Activated T-cell treated with anti-CD3 and anti-CD28 coated beads, Interleukin-2, amount 50 U/mL, for 4 hours (primary cell): ENCODE data around the gene CNIH3. TPM values are rescaled to one million over a fixed set of nuclear protein-coding genes. Genes with fewer than 3 reads are reported as not detected.

Source experiments
- ATAC-seq, 2 donors: fragments of 200-7000 bp; cut with Tn5 transposase; one replicate each; pipeline ENCODE4 v1.10.0; 2021
- DNase-seq: peaks from one replicate; pipeline ENCODE4 v3.0.0-alpha.2; 2020
- H3K27me3 Mint-ChIP-seq: one replicate; pipeline ENCODE4 v1.8.0; 2021; ENCODE audit warnings: low read depth, mixed read lengths
- H3K36me3 Mint-ChIP-seq: one replicate; pipeline ENCODE4 v1.8.0; 2022; ENCODE audit warnings: mixed read lengths; ENCODE audit not compliant: insufficient read depth
- H3K4me1 Mint-ChIP-seq: one replicate; pipeline ENCODE4 v1.8.0; 2021; ENCODE audit warnings: low read depth, mixed read lengths
- H3K4me3 Mint-ChIP-seq: one replicate; pipeline ENCODE4 v1.8.0; 2021; ENCODE audit warnings: mild to moderate bottlenecking, moderate library complexity, mixed read lengths
- H3K9me3 Mint-ChIP-seq: one replicate; pipeline ENCODE4 v1.8.0; 2021; ENCODE audit warnings: mixed read lengths
- total RNA-seq, 3 donors: library from RNA; stranded (reverse); gene quantifications; one replicate each; pipeline ENCODE4 v1.2.1, GENCODE V29; 2021

CNIH3 gene
- total RNA-seq, 3 donors from 2014 or later = 0.66 to 1.1 (median 0.71) TPM

- Mint-ChIP-seq H3K36me3 (peaks cover 2% of the 10 kb centered on the region), H3K27me3 (peaks cover 18% of the 10 kb centered on the region), H3K4me3 (no peak overlapping the region), H3K9me3 (peaks cover 12% of the 10 kb centered on the region), H3K4me1 (peaks cover 31% of the 10 kb centered on the region)
- DNase-seq (no peak), ATAC-seq (peak; percentile 35 to 40)
Observed at GRCh38 chr1:224623310-224623714, 7.2 kb downstream of the CNIH3 start.

DNA sequence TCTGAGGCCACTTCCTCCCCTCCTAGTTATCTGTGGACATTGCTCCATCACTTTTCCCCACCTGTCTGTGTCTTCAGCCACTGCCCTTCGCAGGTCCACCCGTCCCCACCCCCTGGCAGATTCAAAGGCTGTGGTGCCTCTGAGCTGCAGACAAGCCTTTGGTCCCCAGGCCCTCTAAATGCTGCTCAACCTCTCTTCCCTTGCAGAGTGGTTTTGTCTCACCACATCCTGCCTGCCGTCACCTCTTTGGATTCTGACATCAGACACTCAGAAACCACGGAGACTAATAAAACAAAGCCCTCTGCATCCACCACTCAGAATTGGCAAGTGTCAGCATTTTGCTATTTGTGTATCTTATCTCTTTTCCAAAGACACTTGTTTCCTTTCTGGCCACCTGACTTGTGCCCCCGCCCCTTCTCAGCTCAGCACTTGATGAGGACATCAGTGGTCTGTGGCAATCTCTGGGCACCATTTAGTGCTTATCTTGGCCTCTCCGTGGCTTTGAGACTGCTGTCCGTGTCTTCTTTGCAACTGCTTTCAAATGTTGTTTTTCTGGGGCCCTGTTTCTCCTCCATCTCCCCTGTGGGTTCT lies 7.7 kb downstream of the CNIH3 start:
- Mint-ChIP-seq H3K4me1 (peaks cover 27% of the 10 kb centered on the region), H3K27me3 (peaks cover 13% of the 10 kb centered on the region), H3K9me3 (peaks cover 12% of the 10 kb centered on the region), H3K36me3 (peaks cover 2% of the 10 kb centered on the region), H3K4me3 (peak overlapping the region; percentile 34)
- DNase-seq = peak; percentile 36
- ATAC-seq = peak; percentile 87 to 89

DNA sequence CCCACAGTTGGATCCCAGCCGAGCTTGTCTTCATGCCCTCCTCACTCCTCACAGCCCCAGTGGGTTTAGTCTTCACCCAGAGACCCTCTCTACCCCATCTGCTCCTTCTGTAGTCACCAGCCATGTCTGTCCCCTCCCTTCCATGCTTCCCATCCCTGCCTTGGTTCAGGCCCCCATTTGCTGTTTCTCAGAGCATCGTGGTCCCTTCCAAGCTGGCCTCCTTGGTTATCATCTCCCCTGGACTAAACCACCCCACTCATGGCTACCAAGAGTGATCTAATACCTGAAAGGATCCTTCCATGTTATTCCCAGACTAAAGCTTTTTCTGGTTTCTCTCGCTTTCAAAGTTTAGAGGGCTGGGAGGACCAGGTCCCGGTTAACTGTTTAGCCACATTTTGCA lies 8.3 kb downstream of the CNIH3 start:
- Mint-ChIP-seq H3K27me3 (peaks cover 7% of the 10 kb centered on the region), H3K4me3 (peak overlapping the region; percentile 34), H3K4me1 (peaks cover 27% of the 10 kb centered on the region), H3K36me3 (peaks cover 2% of the 10 kb centered on the region), H3K9me3 (peaks cover 12% of the 10 kb centered on the region)
- ATAC-seq (no peak), DNase-seq (no peak)

GRCh38 chr1:224626042-224626441 lies 9.9 kb downstream of the CNIH3 start:
- DNase-seq = no peak
- peaks cover 2% of the 10 kb centered on the region for H3K27me3 Mint-ChIP-seq
- H3K36me3 Mint-ChIP-seq = peaks cover 2% of the 10 kb centered on the region
- no peak overlapping the region for H3K4me3 Mint-ChIP-seq
- H3K9me3 Mint-ChIP-seq = peaks cover 12% of the 10 kb centered on the region
- H3K4me1 Mint-ChIP-seq = peaks cover 27% of the 10 kb centered on the region
- ATAC-seq = no peak

DNA sequence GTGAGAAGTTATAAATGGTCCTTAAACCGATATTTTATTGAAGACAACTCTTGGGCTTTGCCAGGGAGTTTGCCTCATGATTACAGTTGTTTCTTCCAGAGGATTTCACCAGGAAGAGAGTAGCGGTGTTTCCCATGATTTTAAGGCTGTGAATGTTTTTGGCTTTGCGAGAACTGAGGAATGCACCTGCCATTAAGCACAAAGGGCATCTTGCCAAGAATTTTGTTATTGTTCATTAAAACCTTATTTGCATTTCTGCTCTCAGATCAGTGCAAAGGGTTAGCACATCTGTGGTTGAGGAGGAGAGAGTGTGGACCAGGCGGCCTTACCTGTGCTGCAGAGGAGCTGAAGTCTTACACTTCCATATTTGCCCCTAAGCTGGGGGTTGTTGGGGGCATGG lies 13.8 kb downstream of the CNIH3 start:
- DNase-seq (no peak), ATAC-seq (no peak)
- Mint-ChIP-seq H3K4me1 (peaks cover 5% of the 10 kb centered on the region), H3K27me3 (peaks cover 9% of the 10 kb centered on the region), H3K36me3 (no peaks in the 10 kb centered on the region), H3K9me3 (no peaks in the 10 kb centered on the region), H3K4me3 (no peak overlapping the region)

DNA sequence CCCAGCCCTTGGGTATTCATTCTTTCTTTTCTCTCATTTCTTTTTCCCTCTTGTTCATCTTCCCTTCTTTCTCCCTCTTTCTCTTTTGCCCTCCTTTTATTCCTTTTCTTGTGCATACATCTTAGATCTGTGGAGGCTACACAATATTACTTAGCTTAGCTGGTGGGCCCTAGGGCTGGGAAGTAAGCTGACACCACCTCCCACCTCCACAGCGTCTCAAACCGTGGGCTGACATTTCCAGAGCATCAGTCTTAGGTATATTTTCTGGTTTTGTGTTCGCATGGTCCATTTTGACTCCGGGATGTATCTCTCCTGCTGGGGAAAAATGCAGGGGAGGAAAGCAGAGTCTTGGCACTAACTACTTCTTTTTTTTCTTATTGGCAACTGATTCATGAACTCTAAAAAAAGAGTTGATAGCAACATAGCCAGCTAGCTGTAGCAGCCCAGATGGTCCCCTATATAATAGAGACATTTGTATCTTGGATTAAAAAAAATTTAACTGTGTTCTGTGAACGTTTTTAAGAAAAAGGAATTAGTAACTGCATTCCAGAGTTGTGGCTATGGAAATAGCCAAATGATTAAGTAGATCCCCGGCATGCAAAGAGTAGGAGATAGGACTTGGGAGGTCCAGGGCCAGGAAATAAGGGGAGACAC lies 15.5 kb downstream of the CNIH3 start:
- DNase-seq = no peak
- Mint-ChIP-seq H3K9me3 (no peaks in the 10 kb centered on the region), H3K4me1 (no peaks in the 10 kb centered on the region), H3K4me3 (no peak overlapping the region), H3K36me3 (no peaks in the 10 kb centered on the region), H3K27me3 (peaks cover 9% of the 10 kb centered on the region)
- ATAC-seq = no peak

DNA sequence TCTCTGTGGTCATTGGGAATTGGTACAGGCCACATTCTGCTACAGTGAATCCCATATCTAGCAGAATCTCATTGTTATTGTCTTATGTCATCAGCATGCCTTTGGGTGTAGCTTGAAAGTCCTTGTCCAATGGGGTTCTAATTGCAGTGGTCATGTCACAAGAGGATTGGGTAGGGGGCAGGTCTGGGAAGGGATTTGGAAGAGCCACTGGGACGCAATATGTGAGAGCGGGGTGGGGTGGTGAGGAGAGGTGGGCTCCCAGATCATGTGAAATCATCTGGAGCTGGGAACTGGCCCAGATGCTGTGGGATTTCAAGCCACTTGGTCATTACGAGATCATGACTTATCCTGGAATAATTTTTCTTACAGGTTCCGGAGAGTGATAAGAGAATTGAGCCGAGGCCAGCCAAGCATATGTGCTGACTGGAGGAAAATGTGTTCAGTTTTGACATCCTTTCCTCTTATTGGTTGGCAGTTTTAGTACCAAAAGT lies 16.3 kb downstream of the CNIH3 start:
- Mint-ChIP-seq H3K27me3 (peaks cover 9% of the 10 kb centered on the region), H3K9me3 (no peaks in the 10 kb centered on the region), H3K36me3 (no peaks in the 10 kb centered on the region), H3K4me3 (no peak overlapping the region), H3K4me1 (peaks cover 2% of the 10 kb centered on the region)
- no peak for ATAC-seq
- DNase-seq = no peak

GRCh38 chr1:224632921-224633321 lies 16.8 kb downstream of the CNIH3 start:
- ATAC-seq (no peak), DNase-seq (no peak)
- no peaks in the 10 kb centered on the region for H3K36me3 Mint-ChIP-seq
- H3K4me3 Mint-ChIP-seq = no peak overlapping the region
- peaks cover 9% of the 10 kb centered on the region for H3K27me3 Mint-ChIP-seq
- H3K9me3 Mint-ChIP-seq = no peaks in the 10 kb centered on the region
- H3K4me1 Mint-ChIP-seq = peaks cover 7% of the 10 kb centered on the region

DNA sequence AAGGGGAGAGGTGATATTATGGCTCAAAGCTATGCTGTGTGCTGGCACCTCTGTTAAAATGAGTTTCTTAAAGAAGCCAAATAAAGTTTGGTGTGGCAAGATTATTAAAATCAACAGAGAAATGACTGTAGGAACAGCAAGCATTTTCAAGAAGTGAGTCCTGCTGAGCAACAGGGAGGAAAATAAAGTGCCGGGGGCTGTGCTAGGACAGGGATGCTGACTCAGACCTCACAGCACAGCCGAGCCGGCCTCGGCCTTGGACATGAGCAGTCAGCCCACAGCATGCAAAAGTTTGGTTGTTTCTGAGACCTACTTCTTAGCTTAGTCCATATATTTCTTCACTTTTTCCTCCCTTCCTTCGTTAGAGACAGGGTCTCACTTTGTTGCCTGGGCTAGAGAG lies 19.2 kb downstream of the CNIH3 start:
- ATAC-seq (no peak), DNase-seq (no peak)
- H3K4me1 Mint-ChIP-seq = peaks cover 9% of the 10 kb centered on the region
- no peaks in the 10 kb centered on the region for H3K9me3 Mint-ChIP-seq
- H3K36me3 Mint-ChIP-seq = no peaks in the 10 kb centered on the region
- no peak overlapping the region for H3K4me3 Mint-ChIP-seq
- H3K27me3 Mint-ChIP-seq = peaks cover 9% of the 10 kb centered on the region

- DNase-seq (no peak), ATAC-seq (no peak)
- no peaks in the 10 kb centered on the region for H3K9me3 Mint-ChIP-seq
- H3K27me3 Mint-ChIP-seq = peaks cover 8% of the 10 kb centered on the region
- peaks cover 9% of the 10 kb centered on the region for H3K4me1 Mint-ChIP-seq
- no peaks in the 10 kb centered on the region for H3K36me3 Mint-ChIP-seq
- H3K4me3 Mint-ChIP-seq = no peak overlapping the region
Observed at GRCh38 chr1:224637515-224637914, 21.4 kb downstream of the CNIH3 start.

- ATAC-seq (no peak), DNase-seq (no peak)
- H3K27me3 Mint-ChIP-seq = peaks cover 8% of the 10 kb centered on the region
- H3K4me1 Mint-ChIP-seq = peaks cover 9% of the 10 kb centered on the region
- no peaks in the 10 kb centered on the region for H3K36me3 Mint-ChIP-seq
- no peak overlapping the region for H3K4me3 Mint-ChIP-seq
- no peaks in the 10 kb centered on the region for H3K9me3 Mint-ChIP-seq
Observed at GRCh38 chr1:224637936-224638335, 21.8 kb downstream of the CNIH3 start.

DNA sequence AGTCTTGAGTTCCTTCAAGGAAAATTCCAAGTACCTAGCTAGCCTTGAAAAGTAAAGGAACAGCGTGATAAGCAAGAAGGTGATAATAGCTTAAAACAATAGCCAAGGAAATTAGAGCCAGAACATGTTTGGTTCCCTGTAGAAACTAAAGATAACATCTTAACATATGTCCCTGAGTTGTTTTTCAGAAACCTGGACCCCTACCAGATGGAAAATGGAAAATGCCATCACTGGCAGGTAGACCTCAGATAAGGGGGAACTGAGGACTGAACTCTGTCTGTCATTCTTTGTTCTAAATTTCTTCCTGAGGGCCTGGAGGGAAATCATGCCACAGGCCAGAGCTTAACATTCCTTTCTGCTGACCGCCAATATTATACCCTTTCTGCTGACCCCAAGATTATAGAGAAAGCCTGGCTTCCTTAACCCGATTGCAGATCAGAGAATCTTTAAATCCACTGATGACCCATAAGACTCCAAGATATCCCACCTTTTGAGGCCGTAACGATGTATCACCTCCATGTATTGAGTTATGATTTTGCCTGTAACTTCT lies 23.4 kb downstream of the CNIH3 start:
- peaks cover 2% of the 10 kb centered on the region for H3K27me3 Mint-ChIP-seq
- ATAC-seq = no peak
- H3K9me3 Mint-ChIP-seq = no peaks in the 10 kb centered on the region
- no peak for DNase-seq
- H3K36me3 Mint-ChIP-seq = no peaks in the 10 kb centered on the region
- H3K4me1 Mint-ChIP-seq = peaks cover 9% of the 10 kb centered on the region
- no peak overlapping the region for H3K4me3 Mint-ChIP-seq

DNA sequence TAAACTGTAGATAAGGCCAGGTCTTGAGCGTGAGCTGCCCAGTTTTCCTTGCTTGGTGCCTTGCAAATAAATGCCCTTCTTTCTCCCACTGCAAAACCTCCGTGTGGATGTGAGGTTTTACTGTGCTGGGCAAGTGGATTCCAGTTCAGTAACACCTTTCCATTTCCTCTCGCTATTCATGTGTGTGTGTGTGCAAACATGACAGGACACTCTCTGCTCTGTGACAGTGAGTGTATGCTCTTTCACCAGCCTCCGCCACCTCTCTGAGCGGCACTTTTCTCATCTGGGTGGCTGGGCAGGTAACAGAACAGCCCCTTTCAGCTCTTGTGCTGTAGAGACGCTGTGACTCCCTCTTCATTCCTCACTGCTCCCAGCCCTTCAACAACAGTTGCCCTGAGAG lies 23.9 kb downstream of the CNIH3 start:
- no peaks in the 10 kb centered on the region for H3K36me3 Mint-ChIP-seq
- no peak overlapping the region for H3K4me3 Mint-ChIP-seq

DNA sequence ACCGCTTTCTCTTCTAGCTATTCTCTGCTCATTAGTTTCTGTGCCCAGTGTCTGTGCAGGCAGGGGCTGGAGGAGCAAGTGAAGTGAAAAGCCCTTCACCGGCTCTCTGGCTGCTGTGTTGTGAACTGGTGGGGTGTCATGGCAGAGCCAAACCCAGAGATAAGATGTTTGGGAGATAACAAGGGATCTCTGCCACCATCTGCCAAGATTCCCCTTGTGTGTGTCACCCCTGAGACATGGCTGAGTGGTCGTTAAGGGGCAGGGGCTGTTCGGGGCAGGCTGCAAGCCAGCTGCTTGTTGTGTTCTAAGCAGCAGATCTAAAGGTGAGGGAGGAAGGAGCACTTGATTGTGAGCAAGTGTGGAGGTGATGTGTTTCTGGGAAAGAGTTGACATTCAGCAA lies 24.5 kb downstream of the CNIH3 start:
- H3K4me1 Mint-ChIP-seq = peaks cover 9% of the 10 kb centered on the region
- H3K9me3 Mint-ChIP-seq = no peaks in the 10 kb centered on the region
- DNase-seq (no peak), ATAC-seq (no peak)
- no peak overlapping the region for H3K4me3 Mint-ChIP-seq
- peaks cover 2% of the 10 kb centered on the region for H3K27me3 Mint-ChIP-seq
- H3K36me3 Mint-ChIP-seq = no peaks in the 10 kb centered on the region

More for the DNA sequence above, 23.9 kb downstream of the CNIH3 start:
- peaks cover 2% of the 10 kb centered on the region for H3K27me3 Mint-ChIP-seq
- peaks cover 9% of the 10 kb centered on the region for H3K4me1 Mint-ChIP-seq
- DNase-seq (no peak), ATAC-seq (no peak)
- no peaks in the 10 kb centered on the region for H3K9me3 Mint-ChIP-seq

GRCh38 chr1:224641030-224641429 lies 24.9 kb downstream of the CNIH3 start:
- ATAC-seq = no peak
- H3K9me3 Mint-ChIP-seq = no peaks in the 10 kb centered on the region
- peaks cover 2% of the 10 kb centered on the region for H3K27me3 Mint-ChIP-seq
- peaks cover 9% of the 10 kb centered on the region for H3K4me1 Mint-ChIP-seq
- no peaks in the 10 kb centered on the region for H3K36me3 Mint-ChIP-seq
- no peak for DNase-seq
- H3K4me3 Mint-ChIP-seq = no peak overlapping the region
